SK-N-SH treated with all-trans-retinoic acid at 6 μM for 48 hours (cell line): ENCODE data around the gene VTA1.
"Not testable (repeated sequence)": the region's sequence is repeated elsewhere in the genome, so short reads cannot be mapped to it uniquely, and the experiment has no call there.

ENCODE experiments used
- ATAC-seq: fragments of 200-7000 bp; cut with Tn5 transposase; 3 replicates; pipeline ENCODE4 v1.9.1; 2020; ENCODE audit warnings: mild to moderate bottlenecking, moderate library complexity
- ARNTL ChIP-seq: fragments of 450-650 bp; formaldehyde crosslinking; IDR thresholded peaks from 2 replicates; pipeline ENCODE4 v1.5.0; 2020; ENCODE audit warnings: low read depth, mild to moderate bottlenecking, moderate library complexity, borderline replicate concordance
- BACH2 ChIP-seq: fragments of 250-450 bp; sonication (Bioruptor Pico); IDR thresholded peaks from 2 replicates; pipeline ENCODE4 v1.9.0; 2021; ENCODE audit warnings: mild to moderate bottlenecking, borderline replicate concordance
- CREB5 ChIP-seq: fragments of 250-450 bp; sonication (Bioruptor Pico); IDR thresholded peaks from 2 replicates; pipeline ENCODE4 v1.5.1; 2020; ENCODE audit warnings: low read depth, mild to moderate bottlenecking, moderate library complexity
- CSRNP3 ChIP-seq: fragments of 250-450 bp; sonication (Bioruptor Pico); IDR thresholded peaks from 2 replicates; pipeline ENCODE4 v1.5.1; 2021; ENCODE audit warnings: mild to moderate bottlenecking, moderate library complexity
- ESRRG ChIP-seq: fragments of 250-450 bp; sonication (Bioruptor Pico); IDR thresholded peaks from 2 replicates; pipeline ENCODE4 v1.6.1; 2021; ENCODE audit warnings: mild to moderate bottlenecking
- ISL1 ChIP-seq: fragments of 250-450 bp; sonication (Bioruptor Pico); IDR thresholded peaks from 2 replicates; pipeline ENCODE4 v2.1.2; 2022; ENCODE audit warnings: mild to moderate bottlenecking, moderate library complexity
- OSR1 ChIP-seq: fragments of 250-450 bp; sonication (Bioruptor Pico); IDR thresholded peaks from 2 replicates; pipeline ENCODE4 v1.8.0; 2022; ENCODE audit warnings: moderate library complexity, mild to moderate bottlenecking, inconsistent platforms
- PATZ1 ChIP-seq: fragments of 250-450 bp; sonication (Bioruptor Pico); IDR thresholded peaks from 2 replicates; pipeline ENCODE4 v1.8.0; 2020; ENCODE audit warnings: mild to moderate bottlenecking, moderate library complexity, borderline replicate concordance
- POU6F1 ChIP-seq: fragments of 250-450 bp; sonication (Bioruptor Pico); IDR thresholded peaks from 2 replicates; pipeline ENCODE4 v1.8.0; 2021; ENCODE audit warnings: low read depth, mild to moderate bottlenecking, moderate library complexity, borderline replicate concordance
- PPARA ChIP-seq: fragments of 250-450 bp; sonication (Bioruptor Pico); IDR thresholded peaks from 2 replicates; pipeline ENCODE4 v1.5.0; 2020; ENCODE audit warnings: mild to moderate bottlenecking, borderline replicate concordance
- RARB ChIP-seq: fragments of 250-450 bp; sonication (Bioruptor Pico); IDR thresholded peaks from 2 replicates; pipeline ENCODE4 v1.8.0; 2021; ENCODE audit warnings: mild to moderate bottlenecking, moderate library complexity
- SNAI2 ChIP-seq: fragments of 250-450 bp; sonication (Bioruptor Pico); IDR thresholded peaks from 2 replicates; pipeline ENCODE4 v1.5.0; 2020; ENCODE audit warnings: mild to moderate bottlenecking, moderate library complexity
- TCF4 ChIP-seq: fragments of 250-450 bp; sonication (Bioruptor Pico); IDR thresholded peaks from 2 replicates; pipeline ENCODE4 v1.8.0; 2021; ENCODE audit warnings: mild to moderate bottlenecking, moderate library complexity, borderline replicate concordance
- TOX ChIP-seq: fragments of 250-450 bp; sonication (Bioruptor Pico); IDR thresholded peaks from 2 replicates; pipeline ENCODE4 v1.8.0; 2021; ENCODE audit warnings: mild to moderate bottlenecking, moderate library complexity, borderline replicate concordance
- TSHZ2 ChIP-seq: fragments of 250-450 bp; sonication (Bioruptor Pico); IDR thresholded peaks from 2 replicates; pipeline ENCODE4 v1.5.0; 2020; ENCODE audit warnings: mild to moderate bottlenecking, moderate library complexity
- ZC3H10 ChIP-seq: fragments of 250-450 bp; sonication (Bioruptor Pico); IDR thresholded peaks from 2 replicates; pipeline ENCODE4 v1.5.1; 2021; ENCODE audit warnings: mild to moderate bottlenecking, moderate library complexity
- ZFP3 ChIP-seq: fragments of 250-450 bp; sonication (Bioruptor Pico); IDR thresholded peaks from 2 replicates; pipeline ENCODE4 v1.5.0; 2020; ENCODE audit warnings: mild to moderate bottlenecking, moderate library complexity
- ZFP30 ChIP-seq: fragments of 450-650 bp; formaldehyde crosslinking; IDR thresholded peaks from 2 replicates; pipeline ENCODE4 v1.5.0; 2022; ENCODE audit warnings: mild to moderate bottlenecking, moderate library complexity
- ZNF70 ChIP-seq: fragments of 450-650 bp; formaldehyde crosslinking; IDR thresholded peaks from 2 replicates; pipeline ENCODE4 v1.5.0; 2020; ENCODE audit warnings: mild to moderate bottlenecking, moderate library complexity
- ZNF8 ChIP-seq: fragments of 450-650 bp; formaldehyde crosslinking; IDR thresholded peaks from 2 replicates; pipeline ENCODE4 v1.5.0; 2020; ENCODE audit warnings: mild to moderate bottlenecking, moderate library complexity

Gene VTA1

GRCh38 chr6:142226731-142227130, 79.7 kb downstream of the VTA1 start:
- TF ChIP-seq CSRNP3 (CRISPR knock-in tag) (no peak), ZFP3 (CRISPR knock-in tag) (no peak), TSHZ2 (no peak), CREB5 (CRISPR knock-in tag) (no peak), BACH2 (CRISPR knock-in tag) (no peak), TOX (CRISPR knock-in tag) (no peak), POU6F1 (CRISPR knock-in tag) (no peak), ZNF8 (no peak), ZNF70 (no peak), ISL1 (CRISPR knock-in tag) (no peak), PPARA (CRISPR knock-in tag) (no peak), ZFP30 (CRISPR knock-in tag) (no peak), ZC3H10 (CRISPR knock-in tag) (no peak), SNAI2 (CRISPR knock-in tag) (no peak), OSR1 (CRISPR knock-in tag) (no peak), RARB (CRISPR knock-in tag) (no peak), ESRRG (CRISPR knock-in tag) (no peak), ARNTL (CRISPR knock-in tag) (no peak), TCF4 (CRISPR knock-in tag) (no peak)
- ATAC-seq: no peak

GRCh38 chr6:142229518-142230270, 82.6 kb downstream of the VTA1 start:
- ATAC-seq: not testable (repeated sequence)

- peak; percentile 70 for ATAC-seq
These were observed 85.4 kb downstream of the VTA1 start for GRCh38 chr6:142232206-142233044.

- ATAC-seq: no peak
- no peak for TF ChIP-seq TOX (CRISPR knock-in tag)
- no peak for TF ChIP-seq CREB5 (CRISPR knock-in tag)
- no peak for TF ChIP-seq PPARA (CRISPR knock-in tag)
- no peak for TF ChIP-seq PATZ1 (CRISPR knock-in tag)
- TF ChIP-seq ZFP3 (CRISPR knock-in tag): no peak
- no peak for TF ChIP-seq ZNF8
- no peak for TF ChIP-seq POU6F1 (CRISPR knock-in tag)
These were observed 87.1 kb downstream of the VTA1 start for GRCh38 chr6:142233945-142234682.
